GM23248 (cell line): ENCODE results near the gene XRCC4. TPM values are rescaled to one million over a fixed set of nuclear protein-coding genes. Genes with fewer than 3 reads are reported as not detected.

Source experiments
- DNase-seq: peaks from one replicate; pipeline ENCODE4 v3.0.0-alpha.2; 2015
- H2AFZ ChIP-seq: fragments of 200-600 bp; sonication (generic); 2 replicates; pipeline ENCODE4 v1.6.1; 2016; ENCODE audit warnings: antibody characterized with exemption
- H3F3A ChIP-seq: fragments of 200-600 bp; sonication (generic); 2 replicates; pipeline ENCODE4 v1.6.1; 2016; ENCODE audit warnings: mild to moderate bottlenecking, antibody characterized with exemption, mixed run types; ENCODE audit not compliant: insufficient read depth
- H3K27ac ChIP-seq: fragments of 200-600 bp; sonication (generic); 2 replicates; pipeline ENCODE4 v1.5.1; 2016; ENCODE audit warnings: mild to moderate bottlenecking
- H3K27me3 ChIP-seq: fragments of 200-600 bp; sonication (generic); replicated peaks from 2 replicates; pipeline ENCODE4 v1.6.1; 2016; ENCODE audit warnings: mild to moderate bottlenecking; ENCODE audit not compliant: insufficient read depth
- H3K36me3 ChIP-seq: fragments of 200-600 bp; sonication (generic); 2 replicates; pipeline ENCODE4 v1.6.1; 2016; ENCODE audit warnings: low read depth, mild to moderate bottlenecking
- H3K4me1 ChIP-seq: fragments of 200-600 bp; sonication (generic); 2 replicates; pipeline ENCODE4 v1.6.1; 2016; ENCODE audit warnings: mild to moderate bottlenecking; ENCODE audit not compliant: insufficient read depth
- H3K4me2 ChIP-seq: fragments of 200-600 bp; sonication (generic); one replicate; pipeline ENCODE4 v1.6.1; 2016; ENCODE audit warnings: mild to moderate bottlenecking; ENCODE audit not compliant: unreplicated experiment
- H3K4me3 ChIP-seq: fragments of 200-600 bp; sonication (generic); 2 replicates; pipeline ENCODE4 v1.5.1; 2016; ENCODE audit warnings: mild to moderate bottlenecking
- H3K79me2 ChIP-seq: fragments of 200-600 bp; sonication (generic); 2 replicates; pipeline ENCODE4 v1.6.1; 2016; ENCODE audit warnings: mild to moderate bottlenecking; ENCODE audit not compliant: insufficient read depth
- H3K9ac ChIP-seq: fragments of 200-600 bp; sonication (generic); 2 replicates; pipeline ENCODE4 v1.6.1; 2016; ENCODE audit warnings: mild to moderate bottlenecking
- H3K9me2 ChIP-seq: fragments of 200-600 bp; sonication (generic); 2 replicates; pipeline ENCODE4 v1.6.1; 2016; ENCODE audit warnings: mixed run types, mild to moderate bottlenecking, moderate library complexity; ENCODE audit not compliant: insufficient read depth
- H3K9me3 ChIP-seq: fragments of 200-600 bp; sonication (generic); one replicate; pipeline ENCODE4 v1.6.1; 2017; ENCODE audit warnings: low read depth
- H4K20me1 ChIP-seq: fragments of 200-600 bp; sonication (generic); 2 replicates; pipeline ENCODE4 v1.6.0; 2016; ENCODE audit not compliant: insufficient read depth
- EZH2 ChIP-seq: fragments of 200-600 bp; sonication (generic); IDR thresholded peaks from 2 replicates; pipeline ENCODE4 v1.6.1; 2018; ENCODE audit warnings: antibody characterized with exemption, mild to moderate bottlenecking; ENCODE audit not compliant: insufficient read depth, poor library complexity, severe bottlenecking
- EZH2phosphoT487 ChIP-seq: fragments of 200-600 bp; sonication (generic); IDR thresholded peaks from 2 replicates; pipeline ENCODE4 v1.6.1; 2018; ENCODE audit warnings: antibody characterized with exemption, moderate library complexity, mild to moderate bottlenecking, low read depth; ENCODE audit not compliant: insufficient read depth
- WGBS, 2 experiments: methylation state at CpG; one replicate each; pipeline ENCODE4 v1.1.6; 2015 to 2017; ENCODE audit warnings: low lambda C conversion rate in 2 of 2, low coverage in 1 of 2; ENCODE audit errors: missing lambda C conversion rate in 2 of 2; 5-methylcytosine and 5-hydroxymethylcytosine counted together
- in situ Hi-C: fragments of 300-500 bp; cut with MboI; formaldehyde crosslinking; loops from 2 replicates; pipeline ENCODE4 v1.15.0; 2020
- polyA plus RNA-seq: library from polyadenylated mRNA; unstranded; fragments of >200 nt; fragmentation: Nextera tagmentation; extraction: Ambion mirVana; gene quantifications from 2 replicates; pipeline ENCODE4 v1.2.1, GENCODE V29; 2016
- total RNA-seq: library from RNA; depleted of rRNA; stranded (reverse); fragments of >200 nt; shearing (Covaris generic); gene quantifications from 2 replicates; pipeline ENCODE4 v1.2.3, GENCODE V29; 2014

The XRCC4 gene
- total and polyA plus RNA-seq, 2 experiments from 2014 or later: 11.5 to 11.7 TPM

DNA sequence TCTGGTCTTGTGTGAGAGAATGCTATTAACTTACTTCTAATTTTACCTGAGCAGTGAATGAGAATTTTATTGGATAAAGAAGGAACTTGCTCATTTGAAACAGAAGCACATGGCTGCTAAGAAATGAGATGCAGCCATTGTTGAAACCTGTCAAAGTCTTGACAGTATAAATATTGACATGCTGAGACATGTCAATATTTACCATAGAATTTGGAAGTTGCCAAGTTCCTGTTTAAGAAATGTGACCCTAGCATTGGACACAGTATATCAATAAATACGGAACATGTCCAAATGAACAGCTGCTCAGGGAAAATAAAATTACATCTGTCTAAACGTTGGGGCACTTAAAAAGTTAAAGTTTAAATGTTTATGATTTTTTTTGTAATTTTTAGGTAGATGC, 7.8 kb downstream of the XRCC4 start:
- in situ Hi-C loops: no loop called here

DNA sequence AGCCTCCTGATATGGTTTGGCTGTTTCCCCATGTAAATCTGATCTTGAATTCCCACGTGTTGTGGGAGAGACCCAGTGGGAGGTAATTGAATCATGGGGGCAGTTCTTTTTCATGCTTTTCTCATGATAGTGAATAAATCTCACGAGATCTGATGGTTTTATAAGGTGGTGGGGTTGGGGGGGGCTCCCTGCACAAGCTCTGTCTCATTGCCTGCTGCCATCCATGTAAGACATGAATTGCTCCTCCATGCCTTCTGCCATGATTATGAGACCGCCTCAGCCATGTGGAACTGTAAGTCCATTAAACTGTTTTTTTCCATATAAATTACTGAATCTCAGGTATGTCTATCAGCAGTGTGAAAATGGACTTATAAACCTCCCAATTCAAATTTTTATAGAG, 12.8 kb downstream of the XRCC4 start:
- H3F3A ChIP-seq: no peaks in the 10 kb centered on the region
- peaks cover under 1% of the 10 kb centered on the region; the same call in 1 of the 2 replicates for H3K4me1 ChIP-seq
- TF ChIP-seq EZH2 (no peak), EZH2phosphoT487 (no peak)
- H2AFZ ChIP-seq: no peak overlapping the region
- no peak for DNase-seq
- no peaks in the 10 kb centered on the region for H3K36me3 ChIP-seq
- no peak overlapping the region for H3K9ac ChIP-seq
- no peaks in the 10 kb centered on the region for H3K9me3 ChIP-seq
- H3K9me2 ChIP-seq: no peaks in the 10 kb centered on the region
- in situ Hi-C loops: no loop called here
- no peaks in the 10 kb centered on the region; the same call in 1 of the 2 replicates for H3K79me2 ChIP-seq
- H3K4me2 ChIP-seq: no peak overlapping the region
- no peaks in the 10 kb centered on the region for H3K27me3 ChIP-seq
- WGBS, 2 experiments: 88 to 89% methylated on average over 3 of the region's 3 CpGs
- H3K27ac ChIP-seq: no peak overlapping the region
- no peak overlapping the region for H3K4me3 ChIP-seq
- no peaks in the 10 kb centered on the region for H4K20me1 ChIP-seq

More for the DNA sequence above, 7.8 kb downstream of the XRCC4 start:
- WGBS, 2 experiments: 87 to 97% methylated on average over 2 of the region's 2 CpGs
- no peak overlapping the region for H3K4me2 ChIP-seq
- H3F3A ChIP-seq: no peaks in the 10 kb centered on the region
- no peaks in the 10 kb centered on the region for H3K36me3 ChIP-seq
- H3K4me3 ChIP-seq: no peak overlapping the region
- H3K27ac ChIP-seq: no peak overlapping the region
- no peak for DNase-seq
- H2AFZ ChIP-seq: no peak overlapping the region
- H4K20me1 ChIP-seq: no peaks in the 10 kb centered on the region
- no peaks in the 10 kb centered on the region for H3K4me1 ChIP-seq
- no peaks in the 10 kb centered on the region for H3K27me3 ChIP-seq
- H3K9me2 ChIP-seq: no peaks in the 10 kb centered on the region
- no peak for TF ChIP-seq EZH2phosphoT487
- TF ChIP-seq EZH2: no peak
- H3K9me3 ChIP-seq: no peaks in the 10 kb centered on the region
- H3K9ac ChIP-seq: no peak overlapping the region
- no peaks in the 10 kb centered on the region; the same call in 1 of the 2 replicates for H3K79me2 ChIP-seq

- Histone ChIP-seq H2AFZ (no peak overlapping the region), H3K4me3 (no peak overlapping the region), H3K79me2 (no peaks in the 10 kb centered on the region; the same call in 1 of the 2 replicates), H3K9me3 (no peaks in the 10 kb centered on the region), H3K27ac (no peak overlapping the region), H3K4me2 (no peak overlapping the region), H3K27me3 (no peaks in the 10 kb centered on the region), H3K9ac (no peak overlapping the region), H3K9me2 (no peaks in the 10 kb centered on the region), H4K20me1 (no peaks in the 10 kb centered on the region), H3K4me1 (peaks cover 25% of the 10 kb centered on the region), H3F3A (peaks cover 16% of the 10 kb centered on the region), H3K36me3 (no peaks in the 10 kb centered on the region)
- WGBS, 2 experiments: 89 to 91% methylated on average over 2 of the region's 2 CpGs
- TF ChIP-seq EZH2 (no peak), EZH2phosphoT487 (no peak)
- DNase-seq: no peak
- in situ Hi-C loops: no loop called here
Observed at GRCh38 chr5:83092619-83093018, 15.3 kb downstream of the XRCC4 start.

- H3K79me2 ChIP-seq: no peaks in the 10 kb centered on the region
- H2AFZ ChIP-seq: no peak overlapping the region
- in situ Hi-C loops: no loop called here
- WGBS, 2 experiments: 97 to 98% methylated on average over 4 of the region's 4 CpGs
- H3K4me3 ChIP-seq: no peak overlapping the region
- no peak overlapping the region for H3K4me2 ChIP-seq
- no peak overlapping the region for H3K9ac ChIP-seq
- TF ChIP-seq EZH2phosphoT487 (no peak), EZH2 (no peak)
- H3K27ac ChIP-seq: no peak overlapping the region
- DNase-seq: no peak
- H3K9me2 ChIP-seq: no peaks in the 10 kb centered on the region
- peaks cover 35% of the 10 kb centered on the region for H3K4me1 ChIP-seq
- H4K20me1 ChIP-seq: no peaks in the 10 kb centered on the region
- H3K9me3 ChIP-seq: no peaks in the 10 kb centered on the region
- H3K36me3 ChIP-seq: no peaks in the 10 kb centered on the region
- no peaks in the 10 kb centered on the region for H3K27me3 ChIP-seq
- H3F3A ChIP-seq: peaks cover 25% of the 10 kb centered on the region
Observed at GRCh38 chr5:83093692-83094091, 16.3 kb downstream of the XRCC4 start.
